ENCODE data around the gene HEATR5A.

DNA sequence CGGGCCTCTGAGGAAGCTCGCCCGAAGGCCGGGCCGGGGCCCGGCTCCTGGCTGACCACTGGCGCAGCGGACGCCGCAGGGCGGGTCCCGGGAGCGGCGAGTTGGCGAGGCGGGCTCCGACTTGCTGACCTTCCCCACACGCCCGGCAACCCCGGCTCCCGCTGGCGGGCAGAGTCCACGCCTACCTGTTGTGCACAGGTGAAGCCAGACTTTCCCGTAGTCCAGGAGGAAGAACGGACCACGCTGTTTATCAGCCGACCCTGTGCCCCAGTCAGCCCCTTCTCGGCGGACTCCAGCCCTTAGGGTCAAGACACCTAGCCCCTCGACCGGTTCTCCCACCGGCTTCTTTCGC lies 407 bp downstream of the HEATR5A start:
- TF ChIP-seq, protein P1, sequence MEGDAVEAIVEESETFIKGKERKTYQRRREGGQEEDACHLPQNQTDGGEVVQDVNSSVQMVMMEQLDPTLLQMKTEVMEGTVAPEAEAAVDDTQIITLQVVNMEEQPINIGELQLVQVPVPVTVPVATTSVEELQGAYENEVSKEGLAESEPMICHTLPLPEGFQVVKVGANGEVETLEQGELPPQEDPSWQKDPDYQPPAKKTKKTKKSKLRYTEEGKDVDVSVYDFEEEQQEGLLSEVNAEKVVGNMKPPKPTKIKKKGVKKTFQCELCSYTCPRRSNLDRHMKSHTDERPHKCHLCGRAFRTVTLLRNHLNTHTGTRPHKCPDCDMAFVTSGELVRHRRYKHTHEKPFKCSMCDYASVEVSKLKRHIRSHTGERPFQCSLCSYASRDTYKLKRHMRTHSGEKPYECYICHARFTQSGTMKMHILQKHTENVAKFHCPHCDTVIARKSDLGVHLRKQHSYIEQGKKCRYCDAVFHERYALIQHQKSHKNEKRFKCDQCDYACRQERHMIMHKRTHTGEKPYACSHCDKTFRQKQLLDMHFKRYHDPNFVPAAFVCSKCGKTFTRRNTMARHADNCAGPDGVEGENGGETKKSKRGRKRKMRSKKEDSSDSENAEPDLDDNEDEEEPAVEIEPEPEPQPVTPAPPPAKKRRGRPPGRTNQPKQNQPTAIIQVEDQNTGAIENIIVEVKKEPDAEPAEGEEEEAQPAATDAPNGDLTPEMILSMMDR (conservative IDR thresholded peaks at IDR 0.05 in 1 of 2, IDR thresholded peaks at IDR 0.05 in 1 of 2; ENCODE audit: low read depth in 1 of 2, low read length in 2 of 2) = no peak
- no peak for TF ChIP-seq EZH2 (IDR thresholded peaks at IDR 0.05; ENCODE audit: low read length, missing control alignments)

Measured in fibroblast of lung (primary cell).